NK-92 (cell line): ENCODE data around the gene SYNGR4.

Experiments used
- DNase-seq: peaks from one replicate; lab custom pipeline; 2025; ENCODE audit not compliant: unreplicated experiment; lab: John Stamatoyannopoulos, UW

SYNGR4 gene

GRCh38 chr19:48341515-48342413 is 22.4 kb upstream of the SYNGR4 start:
- DNase-seq, result no peak

GRCh38 chr19:48342414-48342738 is 21.8 kb upstream of the SYNGR4 start:
- DNase-seq, result no peak

GRCh38 chr19:48342841-48343540 is 21.2 kb upstream of the SYNGR4 start:
- no peak for DNase-seq

- no peak for DNase-seq
These were observed 19.3 kb upstream of the SYNGR4 start for GRCh38 chr19:48344892-48345291.

- DNase-seq, result no peak
These were observed 18.0 kb upstream of the SYNGR4 start for GRCh38 chr19:48346191-48346590.

GRCh38 chr19:48348045-48348444 is 16.1 kb upstream of the SYNGR4 start:
- no peak for DNase-seq

- no peak for DNase-seq
These were observed 15.4 kb upstream of the SYNGR4 start for GRCh38 chr19:48348737-48349136.

- no peak for DNase-seq
These were observed 13.3 kb upstream of the SYNGR4 start for GRCh38 chr19:48350856-48351255.

GRCh38 chr19:48351341-48351752 is 12.8 kb upstream of the SYNGR4 start:
- no peak for DNase-seq

- no peak for DNase-seq
These were observed 10.5 kb upstream of the SYNGR4 start for GRCh38 chr19:48353677-48354076.

- DNase-seq, result no peak
These were observed 9.7 kb upstream of the SYNGR4 start for GRCh38 chr19:48354332-48354992.

- DNase-seq, result no peak
These were observed 8.7 kb upstream of the SYNGR4 start for GRCh38 chr19:48355365-48355954.

- no peak for DNase-seq
These were observed 5.0 kb upstream of the SYNGR4 start for GRCh38 chr19:48359123-48359522.

GRCh38 chr19:48361912-48362311 is 2.3 kb upstream of the SYNGR4 start:
- DNase-seq, result no peak

GRCh38 chr19:48362716-48363499 is 1.3 kb upstream of the SYNGR4 start:
- no peak for DNase-seq

GRCh38 chr19:48363500-48363809 is 712 bp upstream of the SYNGR4 start:
- DNase-seq, result no peak

GRCh38 chr19:48364598-48365348 is 606 bp downstream of the SYNGR4 start:
- DNase-seq, result no peak

GRCh38 chr19:48365602-48366001 is 1.4 kb downstream of the SYNGR4 start:
- no peak for DNase-seq

- no peak for DNase-seq
These were observed 3.7 kb downstream of the SYNGR4 start for GRCh38 chr19:48367855-48368254.

GRCh38 chr19:48368936-48369335 is 4.8 kb downstream of the SYNGR4 start:
- DNase-seq, result no peak
